ENCODE data around the gene FBXW2.
"Not testable (repeated sequence)": the region's sequence is repeated elsewhere in the genome, so short reads cannot be mapped to it uniquely, and the experiment has no call there.

The FBXW2 gene

GRCh38 chr9:120778758-120779157, 14.5 kb downstream of the FBXW2 start:
- no peak for DNase-seq

- no peak for DNase-seq
These were observed 16.0 kb downstream of the FBXW2 start for GRCh38 chr9:120777229-120777628.

- no peak for DNase-seq
These were observed 16.4 kb downstream of the FBXW2 start for GRCh38 chr9:120776788-120777187.

- no peak for DNase-seq
These were observed 17.4 kb downstream of the FBXW2 start for GRCh38 chr9:120775859-120776258.

- no peak for DNase-seq
These were observed 18.5 kb downstream of the FBXW2 start for GRCh38 chr9:120774719-120775118.

DNA sequence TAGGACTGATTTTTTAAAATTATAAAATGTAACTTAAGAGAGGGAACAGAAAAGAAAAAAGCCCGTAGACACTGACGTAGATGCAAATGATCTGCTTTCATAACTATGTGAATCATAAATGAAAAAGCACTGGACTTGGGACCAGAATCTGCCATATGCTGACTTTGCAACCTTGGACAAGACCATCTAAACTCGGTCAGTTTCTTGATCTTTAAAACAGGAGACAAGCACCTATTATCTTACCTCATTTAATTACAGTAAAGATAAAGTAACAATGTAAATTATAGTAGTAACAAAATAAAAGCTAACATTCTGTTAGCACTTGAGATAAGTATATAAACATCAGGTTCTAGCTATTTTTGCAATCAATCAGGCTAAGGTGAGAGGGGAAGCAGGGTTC, 20.0 kb downstream of the FBXW2 start:
- DNase-seq = no peak

- DNase-seq = no peak
These were observed 22.3 kb downstream of the FBXW2 start for GRCh38 chr9:120770931-120771330.

- DNase-seq = no peak
These were observed 24.3 kb downstream of the FBXW2 start for GRCh38 chr9:120768886-120769285.

DNA sequence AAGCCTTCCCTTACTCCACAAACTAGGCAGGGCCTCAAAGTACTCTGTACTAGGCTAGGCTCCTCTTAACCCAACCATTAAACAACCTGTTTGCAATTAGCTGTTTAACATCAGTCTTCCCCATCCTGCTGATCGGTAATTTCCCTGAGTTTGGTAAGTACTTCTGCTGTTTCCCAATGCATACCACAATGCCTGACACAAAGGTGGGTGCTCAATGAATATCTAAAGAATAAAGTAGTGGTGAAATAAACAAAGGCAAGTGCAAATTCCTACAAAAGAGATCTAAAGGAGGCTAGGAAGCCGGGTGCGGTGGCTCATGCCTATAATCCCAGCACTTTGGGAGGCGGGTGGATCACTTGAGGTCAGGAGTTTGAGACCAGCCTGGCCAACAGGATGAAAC, 25.0 kb downstream of the FBXW2 start:
- DNase-seq = no peak

DNA sequence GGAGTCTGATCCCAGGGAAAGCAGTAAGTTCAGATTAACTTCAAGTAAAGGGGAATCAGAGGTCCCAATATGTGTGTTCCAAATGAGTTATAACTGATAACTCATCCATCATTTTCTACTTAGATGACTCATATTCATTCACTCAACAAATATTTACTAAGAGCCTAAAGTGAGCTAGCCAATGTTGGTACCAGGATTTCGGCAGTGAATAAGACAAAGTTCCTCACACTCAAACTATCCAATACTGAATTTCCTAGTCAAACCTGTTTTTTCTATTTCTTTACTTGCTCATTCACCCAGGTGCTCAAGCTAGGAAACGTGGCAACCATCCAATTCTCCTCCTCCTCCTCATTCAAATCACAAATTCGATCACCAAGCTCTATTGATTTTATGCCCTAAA, 25.8 kb downstream of the FBXW2 start:
- no peak for DNase-seq

- DNase-seq = no peak
These were observed 27.2 kb downstream of the FBXW2 start for GRCh38 chr9:120765910-120766425.

GRCh38 chr9:120764476-120764875, 28.7 kb downstream of the FBXW2 start:
- no peak for DNase-seq

- no peak for DNase-seq
These were observed 32.2 kb downstream of the FBXW2 start for GRCh38 chr9:120761006-120761405.

DNA sequence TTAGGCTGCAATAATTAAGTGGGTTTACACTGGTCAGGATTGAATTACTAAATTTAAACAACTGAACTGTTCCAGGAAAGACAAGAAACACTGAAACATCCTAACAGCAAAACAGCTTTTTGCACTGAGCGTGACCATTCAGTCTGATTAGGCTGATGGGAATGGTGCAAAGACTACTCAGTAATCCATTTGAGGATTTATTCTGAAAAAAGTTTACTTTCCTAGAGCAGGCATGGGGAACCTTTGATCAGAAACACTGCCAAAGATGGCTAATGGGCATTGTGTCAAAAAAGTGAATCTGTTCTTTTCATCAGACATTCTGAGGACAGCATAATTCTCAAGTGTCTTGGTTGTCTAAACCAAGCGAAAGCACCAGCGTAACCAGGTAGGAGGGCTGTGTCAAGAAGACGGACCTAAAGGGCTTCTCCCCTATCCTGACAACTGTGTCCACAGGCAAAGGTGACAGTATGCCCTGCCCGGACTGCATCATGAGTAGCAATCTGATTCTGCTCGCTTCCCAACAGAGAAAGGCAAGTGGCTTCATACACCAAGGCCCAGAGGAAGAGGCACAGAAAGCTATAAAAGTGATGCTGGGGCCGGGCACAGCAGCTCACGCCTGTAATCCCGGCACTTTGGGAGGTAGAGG, 33.3 kb downstream of the FBXW2 start:
- no peak for DNase-seq

DNA sequence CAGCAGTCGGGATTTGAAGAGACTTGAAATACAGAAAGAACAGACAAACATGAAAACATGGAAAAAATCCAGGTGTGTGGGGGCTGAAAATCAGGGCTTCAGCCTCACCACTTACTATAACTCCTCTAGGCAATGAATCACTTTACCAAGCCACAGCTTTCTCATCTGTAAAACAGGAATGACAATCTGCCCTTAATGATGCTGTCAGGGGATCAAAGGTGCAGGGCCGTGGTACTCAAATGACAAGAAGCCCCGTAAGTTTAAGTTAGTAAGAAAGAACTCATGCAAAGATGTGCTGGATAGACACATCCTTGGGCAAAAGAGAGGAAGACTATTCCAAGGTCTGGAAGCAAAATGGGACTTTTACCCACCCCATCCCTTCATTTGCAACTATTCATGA, 34.7 kb downstream of the FBXW2 start:
- DNase-seq = no peak

GRCh38 chr9:120757026-120757913, 35.9 kb downstream of the FBXW2 start:
- no peak for DNase-seq

DNA sequence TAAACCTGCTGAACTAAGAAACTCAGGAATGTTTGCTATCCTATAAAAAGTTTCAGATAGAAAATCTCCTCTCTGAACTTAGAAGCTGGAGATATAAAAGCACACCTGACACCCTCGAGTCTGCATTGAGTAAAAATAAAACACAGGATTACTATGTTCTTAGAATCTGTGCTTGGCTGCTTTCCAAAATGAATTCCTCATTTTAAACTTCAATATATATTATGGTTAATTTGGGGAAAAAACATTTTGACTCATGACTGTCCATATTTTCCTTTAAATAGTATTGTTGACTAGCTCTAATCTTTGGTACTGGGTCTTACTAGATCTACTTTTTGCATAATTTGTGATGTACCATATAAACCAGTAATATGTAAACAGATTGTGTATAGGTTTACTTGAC, 36.7 kb downstream of the FBXW2 start:
- DNase-seq = no peak

DNA sequence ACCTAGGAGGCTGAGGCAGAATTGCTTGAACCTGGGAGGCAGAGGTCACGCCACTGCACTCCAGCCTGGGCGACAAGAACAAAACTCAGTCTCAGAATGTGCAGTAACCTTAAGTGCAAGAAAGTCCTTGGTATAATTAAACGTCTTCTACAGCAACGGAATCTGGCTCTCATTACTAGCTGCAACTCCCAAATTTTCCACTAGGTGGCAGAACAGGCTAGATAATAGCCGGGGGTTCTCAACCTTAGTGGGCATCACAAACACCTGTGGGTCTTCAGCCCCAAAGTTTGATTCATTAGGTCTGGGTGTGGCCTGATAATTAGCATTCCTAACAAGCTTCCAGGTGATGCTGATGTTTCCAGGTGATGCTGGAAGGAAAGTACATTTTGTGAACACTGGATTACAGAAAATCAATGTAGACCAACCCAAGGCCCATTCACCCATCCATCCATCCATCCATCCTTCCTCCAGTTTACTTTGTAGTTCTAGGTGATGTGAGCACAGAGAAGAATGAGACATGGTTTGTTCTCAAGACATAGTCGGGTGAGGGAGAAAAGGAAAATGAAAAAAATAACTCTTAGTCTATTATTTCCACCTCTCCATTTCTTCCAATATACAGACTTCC, 37.3 kb downstream of the FBXW2 start:
- DNase-seq = peak; percentile 27 to 61

DNA sequence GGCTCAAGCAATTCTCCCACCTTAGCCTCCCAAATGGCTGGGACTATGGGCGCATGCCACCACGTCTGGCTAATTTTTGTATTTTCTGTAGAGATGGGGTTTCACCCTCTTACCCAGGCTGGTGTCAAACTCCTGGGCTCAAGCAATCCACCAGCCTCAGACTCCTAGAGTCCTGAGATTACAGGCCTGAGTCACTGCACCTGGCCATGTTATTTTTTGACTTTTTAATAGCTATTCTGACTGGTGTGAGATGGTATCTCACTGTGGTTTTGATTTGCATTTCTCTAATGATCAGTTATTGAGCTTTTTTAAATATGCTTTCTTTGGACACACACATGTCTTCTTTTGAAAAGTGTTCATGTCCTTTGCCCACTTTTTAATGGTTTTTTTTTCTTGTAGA, 38.2 kb downstream of the FBXW2 start:
- no peak for DNase-seq

- no peak for DNase-seq
These were observed 42.8 kb downstream of the FBXW2 start for GRCh38 chr9:120750421-120750820.

DNA sequence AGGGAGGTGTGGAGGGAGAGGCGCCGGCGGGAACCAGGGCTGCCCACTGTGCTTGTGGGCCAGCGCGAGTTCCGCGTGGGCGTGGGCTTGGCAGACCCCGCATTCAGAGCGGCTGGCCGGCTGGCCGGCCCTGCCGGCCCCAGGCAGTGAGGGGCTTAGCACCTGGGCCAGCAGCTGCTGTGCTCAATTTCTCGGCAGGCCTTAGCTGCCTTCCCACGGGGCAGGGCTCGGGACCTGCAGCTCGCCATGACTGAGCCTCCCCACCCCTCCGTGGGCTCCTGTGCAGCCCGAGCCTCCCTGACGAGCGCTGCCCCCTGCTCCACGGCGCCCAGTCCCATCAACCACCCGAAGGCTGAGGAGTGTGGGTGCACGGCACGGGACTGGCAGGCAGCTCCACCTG, 46.9 kb downstream of the FBXW2 start:
- not testable (repeated sequence) for DNase-seq

- DNase-seq = no peak
These were observed 47.9 kb downstream of the FBXW2 start for GRCh38 chr9:120745278-120745677.

- DNase-seq = peak in 1 of 2 experiments; percentile 52
These were observed 50.2 kb downstream of the FBXW2 start for GRCh38 chr9:120742951-120743416.

DNA sequence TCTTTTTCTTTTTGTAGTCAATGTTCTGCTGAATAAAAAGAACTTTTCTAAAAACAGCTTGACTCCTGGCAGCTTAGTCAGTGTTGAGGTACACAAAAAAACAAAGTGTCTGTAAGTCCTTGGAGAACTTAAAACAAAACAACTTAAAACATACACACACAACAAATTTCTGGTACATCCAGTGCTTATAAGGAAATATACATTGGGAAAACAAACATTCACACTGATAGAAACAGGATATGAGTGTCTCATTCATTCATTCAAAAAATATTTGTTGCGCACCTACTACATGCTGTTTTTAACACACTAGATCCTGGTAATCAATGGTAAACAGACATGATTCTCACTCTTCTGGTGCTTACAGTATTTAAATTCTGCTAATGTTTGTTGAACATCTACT, 51.5 kb downstream of the FBXW2 start:
- DNase-seq = no peak
